Endodermal cell (in vitro differentiated cells): ENCODE data around the gene GALNT9. TPM values are rescaled to one million over a fixed set of nuclear protein-coding genes. Genes with fewer than 3 reads are reported as not detected.

ENCODE experiments used
- DNase-seq: peaks from one replicate; pipeline ENCODE4 v3.0.0-alpha.2; 2017
- H3K27ac ChIP-seq: 2 replicates; pipeline ENCODE4 v1.5.1; 2013; ENCODE audit warnings: mild to moderate bottlenecking, low read depth, low read length, moderate library complexity
- H3K27me3 ChIP-seq: 2 replicates; pipeline ENCODE4 v1.6.1; 2013; ENCODE audit warnings: mild to moderate bottlenecking, low read length, moderate library complexity; ENCODE audit not compliant: insufficient read depth, control insufficient read depth, poor library complexity, severe bottlenecking
- H3K36me3 ChIP-seq: 2 replicates; pipeline ENCODE4 v1.7.0; 2013; ENCODE audit warnings: mild to moderate bottlenecking, low read length, moderate library complexity; ENCODE audit not compliant: control insufficient read depth, insufficient read depth
- H3K4me1 ChIP-seq: one replicate; pipeline ENCODE4 v1.7.0; 2013; ENCODE audit warnings: low read length; ENCODE audit not compliant: control insufficient read depth, insufficient read depth
- H3K4me3 ChIP-seq: 2 replicates; pipeline ENCODE4 v1.5.1; 2013; ENCODE audit warnings: mild to moderate bottlenecking, low read length, moderate library complexity
- H3K9ac ChIP-seq: 2 replicates; pipeline ENCODE4 v1.6.1; 2013; ENCODE audit warnings: mild to moderate bottlenecking, low read length, moderate library complexity; ENCODE audit not compliant: poor library complexity, severe bottlenecking; ENCODE audit errors: extremely low read depth
- H3K9me3 ChIP-seq: 2 replicates; pipeline ENCODE4 v1.6.1; 2013; ENCODE audit warnings: mild to moderate bottlenecking, low read length, moderate library complexity; ENCODE audit not compliant: control insufficient read depth
- H3K27ac Mint-ChIP-seq: 2 replicates; pipeline ENCODE4 v1.8.0; 2020; ENCODE audit warnings: mixed read lengths
- H3K27me3 Mint-ChIP-seq: 2 replicates; pipeline ENCODE4 v1.8.0; 2021; ENCODE audit warnings: mild to moderate bottlenecking, mixed read lengths; ENCODE audit not compliant: insufficient read depth
- H3K36me3 Mint-ChIP-seq: 2 replicates; pipeline ENCODE4 v1.8.0; 2020; ENCODE audit warnings: low read depth, mixed read lengths
- H3K4me1 Mint-ChIP-seq: 2 replicates; pipeline ENCODE4 v1.8.0; 2020; ENCODE audit warnings: mixed read lengths
- H3K4me3 Mint-ChIP-seq: 2 replicates; pipeline ENCODE4 v1.8.0; 2020; ENCODE audit warnings: mild to moderate bottlenecking, moderate library complexity, mixed read lengths
- H3K9me3 Mint-ChIP-seq: 2 replicates; pipeline ENCODE4 v1.8.0; 2020; ENCODE audit warnings: mild to moderate bottlenecking, mixed read lengths
- WGBS, 2 experiments: methylation state at CpG; one replicate each; pipeline versions ENCODE4 v1.1.5 to v1.1.7; 2013; ENCODE audit warnings: missing lambda C conversion rate in 2 of 2, mixed read lengths in 1 of 2; ENCODE audit not compliant: insufficient coverage in 1 of 2, insufficient read length in 1 of 2; 5-methylcytosine and 5-hydroxymethylcytosine counted together
- total RNA-seq, 2 donors: library from RNA; stranded (reverse); fragmentation: NEBNext Ultra II Directional in 1 of 2; extraction: Animal tissue kit (Norgen Biotek cat#: 25700) in 1 of 2; gene quantifications; 2 replicates in 1 of 2; 3 replicates in 1 of 2; pipeline ENCODE4 v1.2.1, GENCODE V29; 2021
- TF ChIP-seq, protein P1 (sequence below): fragments of 200-600 bp; sonication (generic); conservative IDR thresholded peaks from 2 replicates; pipeline ENCODE4 v1.5.0; 2021; ENCODE audit warnings: antibody characterized with exemption, mild to moderate bottlenecking

GALNT9 gene
- total RNA-seq, 2 donors from 2014 or later: 0.13 TPM; not detected in 1

DNA sequence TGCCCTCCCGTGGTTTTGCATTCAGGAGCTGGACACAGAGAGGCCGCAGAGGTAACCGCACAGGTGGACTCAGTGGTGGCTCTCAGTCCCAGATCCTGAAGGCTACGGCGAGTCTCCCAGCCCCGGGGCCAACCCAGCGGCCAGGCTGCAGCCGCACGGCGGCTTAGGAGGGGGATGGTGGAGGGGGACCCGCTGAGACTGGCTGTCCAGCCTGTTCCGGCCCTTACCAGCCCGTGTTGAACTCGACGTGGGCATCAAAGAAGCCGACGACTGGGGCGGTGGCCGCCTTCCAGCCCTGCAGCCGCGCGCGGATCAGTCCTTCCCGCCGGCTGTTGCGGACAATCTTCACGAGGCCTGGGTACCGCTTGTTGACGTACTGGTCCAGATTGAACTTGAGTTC lies 68.7 kb downstream of the GALNT9 start:
- TF ChIP-seq, protein P1, sequence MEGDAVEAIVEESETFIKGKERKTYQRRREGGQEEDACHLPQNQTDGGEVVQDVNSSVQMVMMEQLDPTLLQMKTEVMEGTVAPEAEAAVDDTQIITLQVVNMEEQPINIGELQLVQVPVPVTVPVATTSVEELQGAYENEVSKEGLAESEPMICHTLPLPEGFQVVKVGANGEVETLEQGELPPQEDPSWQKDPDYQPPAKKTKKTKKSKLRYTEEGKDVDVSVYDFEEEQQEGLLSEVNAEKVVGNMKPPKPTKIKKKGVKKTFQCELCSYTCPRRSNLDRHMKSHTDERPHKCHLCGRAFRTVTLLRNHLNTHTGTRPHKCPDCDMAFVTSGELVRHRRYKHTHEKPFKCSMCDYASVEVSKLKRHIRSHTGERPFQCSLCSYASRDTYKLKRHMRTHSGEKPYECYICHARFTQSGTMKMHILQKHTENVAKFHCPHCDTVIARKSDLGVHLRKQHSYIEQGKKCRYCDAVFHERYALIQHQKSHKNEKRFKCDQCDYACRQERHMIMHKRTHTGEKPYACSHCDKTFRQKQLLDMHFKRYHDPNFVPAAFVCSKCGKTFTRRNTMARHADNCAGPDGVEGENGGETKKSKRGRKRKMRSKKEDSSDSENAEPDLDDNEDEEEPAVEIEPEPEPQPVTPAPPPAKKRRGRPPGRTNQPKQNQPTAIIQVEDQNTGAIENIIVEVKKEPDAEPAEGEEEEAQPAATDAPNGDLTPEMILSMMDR: no peak
- Mint-ChIP-seq H3K36me3 (no peaks in the 10 kb centered on the region), H3K4me3 (no peak overlapping the region), H3K27me3 (peaks cover 22% of the 10 kb centered on the region), H3K4me1 (peaks cover 5% of the 10 kb centered on the region), H3K9me3 (no peaks in the 10 kb centered on the region), H3K27ac (no peak overlapping the region)
- Histone ChIP-seq H3K27ac (no peak overlapping the region), H3K36me3 (no peaks in the 10 kb centered on the region), H3K4me3 (no peak overlapping the region), H3K27me3 (no peaks in the 10 kb centered on the region), H3K4me1 (no peaks in the 10 kb centered on the region), H3K9me3 (peaks cover 9% of the 10 kb centered on the region), H3K9ac (no peak overlapping the region)
- DNase-seq: no peak
- WGBS, 2 experiments: 86 to 90% methylated on average over 21 to 29 of the region's 29 CpGs

DNA sequence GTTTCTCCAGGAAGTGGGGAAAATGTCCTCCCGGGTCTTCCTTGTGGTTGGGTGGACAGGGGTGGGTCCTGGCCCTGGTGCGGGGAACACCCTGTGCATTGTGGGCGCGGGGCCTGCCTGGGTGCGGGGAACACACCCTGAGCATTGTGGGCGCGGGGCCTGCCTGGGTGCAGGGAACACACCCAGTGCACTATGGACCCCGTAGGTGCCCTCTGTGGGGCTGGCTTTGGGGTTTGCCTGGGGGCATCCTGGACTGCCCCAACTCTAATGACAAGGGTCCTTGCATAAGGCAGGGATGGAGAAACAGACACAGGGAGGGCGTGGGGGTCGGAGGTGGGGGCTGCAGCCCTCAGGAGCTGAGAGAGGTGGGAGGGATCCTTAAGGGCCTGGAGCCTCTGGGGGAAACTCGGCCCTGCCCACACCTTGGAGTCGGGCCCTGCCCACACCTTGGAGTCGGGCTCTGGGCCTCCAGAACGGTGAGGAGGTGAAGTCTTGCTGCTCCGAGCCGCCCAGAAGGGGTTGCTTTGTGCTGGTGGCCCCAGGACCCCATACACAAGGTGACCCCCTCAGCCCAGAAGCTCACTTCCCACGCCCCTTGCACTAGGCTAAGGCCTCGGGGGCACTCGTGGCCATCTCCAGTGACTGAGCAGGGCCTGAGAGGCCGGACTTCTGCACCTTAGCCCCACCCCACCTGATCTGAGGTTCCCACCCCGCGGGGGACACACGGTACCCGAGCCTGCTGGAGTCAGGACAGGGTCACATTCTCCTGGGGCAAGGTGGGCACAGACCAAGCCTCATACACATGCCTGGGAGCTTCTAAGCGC lies 69.3 kb downstream of the GALNT9 start:
- TF ChIP-seq, protein P1: no peak
- no peak overlapping the region for H3K9ac ChIP-seq
- Mint-ChIP-seq H3K27ac (no peak overlapping the region), H3K4me3 (no peak overlapping the region), H3K9me3 (no peaks in the 10 kb centered on the region), H3K36me3 (no peaks in the 10 kb centered on the region), H3K4me1 (peaks cover 11% of the 10 kb centered on the region), H3K27me3 (peaks cover 17% of the 10 kb centered on the region)
- H3K4me1 ChIP-seq: no peaks in the 10 kb centered on the region
- peaks cover 10% of the 10 kb centered on the region for H3K9me3 ChIP-seq
- no peaks in the 10 kb centered on the region for H3K27me3 ChIP-seq
- no peak for DNase-seq
- H3K36me3 ChIP-seq: no peaks in the 10 kb centered on the region
- 72 to 75% methylated on average over 11 to 25 of the region's 25 CpGs for WGBS, 2 experiments
- no peak overlapping the region for H3K27ac ChIP-seq
- H3K4me3 ChIP-seq: no peak overlapping the region

DNA sequence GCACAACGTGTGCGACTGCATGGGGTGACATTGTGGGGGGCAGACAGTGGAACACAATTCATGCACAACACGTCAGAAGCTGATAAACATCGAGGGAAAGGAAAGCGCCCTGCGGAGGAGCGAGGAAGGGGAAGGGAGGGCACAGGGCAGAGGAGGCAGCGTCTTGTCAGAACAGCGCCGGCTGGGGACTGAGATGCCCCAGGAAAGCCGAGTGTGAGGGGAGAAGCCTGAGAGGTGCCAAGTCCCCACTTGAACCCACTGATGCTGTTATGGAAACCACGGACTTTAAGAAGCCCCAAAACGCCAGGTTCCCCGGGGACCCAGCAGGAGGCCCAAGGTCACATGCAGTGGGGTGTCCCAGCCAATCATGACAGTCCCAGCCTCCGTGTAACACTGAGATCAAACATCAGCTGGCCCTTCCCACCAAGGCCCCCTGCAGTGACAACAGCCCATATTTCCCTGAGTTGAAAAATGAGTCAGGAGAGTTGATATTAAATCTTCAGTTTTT lies 70.0 kb downstream of the GALNT9 start:
- DNase-seq: no peak
- H3K27me3 Mint-ChIP-seq: peaks cover 11% of the 10 kb centered on the region

More for the DNA sequence above, 70.0 kb downstream of the GALNT9 start:
- Histone ChIP-seq H3K9me3 (peaks cover 17% of the 10 kb centered on the region), H3K9ac (no peak overlapping the region), H3K36me3 (no peaks in the 10 kb centered on the region), H3K4me3 (no peak overlapping the region), H3K27ac (no peak overlapping the region), H3K27me3 (no peaks in the 10 kb centered on the region), H3K4me1 (no peaks in the 10 kb centered on the region)
- Mint-ChIP-seq H3K4me3 (no peak overlapping the region), H3K4me1 (peaks cover 16% of the 10 kb centered on the region), H3K36me3 (no peaks in the 10 kb centered on the region), H3K27ac (no peak overlapping the region), H3K9me3 (no peaks in the 10 kb centered on the region)
- WGBS, 2 experiments: 80 to 81% methylated on average over 11 to 15 of the region's 15 CpGs
- TF ChIP-seq, protein P1: no peak
